ENCODE measurements around the gene MYMK. TPM values are rescaled to one million over a fixed set of nuclear protein-coding genes. Genes with fewer than 3 reads are reported as not detected.

Gene MYMK
- total and polyA plus RNA-seq, 2 of the 8 experiments (the other 6 are each of a cell fraction or from before 2014, with no cell fraction given), result not detected

- H3K18ac ChIP-seq (ENCODE audit: extremely low read depth, low read length), result no peak overlapping the region
- H3K4me2 ChIP-seq (ENCODE audit: insufficient read depth in 1 of 2, low read depth in 2 of 2, low read length in 2 of 2), result no peak overlapping the region
- no peak overlapping the region for H4K5ac ChIP-seq (ENCODE audit: insufficient read length, low read depth, low read length)
- TF ChIP-seq RBBP5 (IDR thresholded peaks at IDR 0.05; ENCODE audit: borderline replicate concordance, low read depth, low read length), result no peak
- no peak for TF ChIP-seq EP300 (IDR thresholded peaks at IDR 0.05; ENCODE audit: borderline replicate concordance in 1 of 2, low read depth in 2 of 2, low read length in 2 of 2)
- TF ChIP-seq RNF2 (IDR thresholded peaks at IDR 0.05; ENCODE audit: borderline replicate concordance, low read depth, low read length, missing control alignments, poor library complexity, severe bottlenecking), result no peak
- TF ChIP-seq, protein P1, sequence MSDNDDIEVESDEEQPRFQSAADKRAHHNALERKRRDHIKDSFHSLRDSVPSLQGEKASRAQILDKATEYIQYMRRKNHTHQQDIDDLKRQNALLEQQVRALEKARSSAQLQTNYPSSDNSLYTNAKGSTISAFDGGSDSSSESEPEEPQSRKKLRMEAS (IDR thresholded peaks at IDR 0.05), result no peak
- no peak for TF ChIP-seq CHD2 (IDR thresholded peaks at IDR 0.05; ENCODE audit: low read length)
- no peaks in the 10 kb centered on the region for H3K79me1 ChIP-seq (ENCODE audit: low read depth, low read length)
- no peaks in the 10 kb centered on the region for H3K79me2 ChIP-seq (ENCODE audit: control insufficient read depth in 1 of 2, insufficient read depth in 2 of 2, low read length in 2 of 2)
- no peak overlapping the region for H4K8ac ChIP-seq (ENCODE audit: extremely low read depth, insufficient read depth, low read length)
- no peaks in the 10 kb centered on the region for H4K20me1 ChIP-seq (replicated peaks in 1 of 2; ENCODE audit: control insufficient read depth in 1 of 2, insufficient read depth in 2 of 2, low read length in 2 of 2)
- WGBS, 2 experiments (ENCODE audit: extremely low coverage in 1 of 2, insufficient coverage in 1 of 2, insufficient read length in 1 of 2, insufficient replicate concordance in 2 of 2, low coverage in 1 of 2, low lambda C conversion rate in 2 of 2, missing lambda C conversion rate in 1 of 2), result 84% methylated on average over 19 of the region's 21 CpGs; no CpG with 5 or more reads in 1 of the 2 experiments
- no peak overlapping the region for H2BK15ac ChIP-seq (ENCODE audit: low read length)
- H2AK5ac ChIP-seq (ENCODE audit: low read depth, low read length), result no peak overlapping the region
- H4K91ac ChIP-seq (replicated peaks; ENCODE audit: insufficient read length, low read length), result no peak overlapping the region
- H3K56ac ChIP-seq (replicated peaks; ENCODE audit: insufficient read length, low read depth, low read length), result no peak overlapping the region
- H3K27me3 ChIP-seq (replicated peaks in 1 of 4; ENCODE audit: control insufficient read depth in 3 of 4, extremely low read depth in 1 of 4, insufficient read depth in 3 of 4, low read length in 3 of 4), result no peaks in the 10 kb centered on the region; a peak in 1 of 7 replicates
- H3K9me3 ChIP-seq (ENCODE audit: insufficient read depth in 2 of 2, low read depth in 1 of 2, low read length in 1 of 2), result no peaks in the 10 kb centered on the region
- no peaks in the 10 kb centered on the region for H3K23me2 ChIP-seq (ENCODE audit: low read depth, low read length)
- POLR2A ChIA-PET (ENCODE audit: partially characterized antibody), result interaction anchor here (0.6 to 0.9 kb wide), 2 partner anchors 134 to 173 kb away, joined by 3 to 4 read pairs; partner anchors contain the start of genes MED22 and RPL7A
- no peak for DNase-seq (ENCODE audit: low read depth in 1 of 2, low spot score in 2 of 2)
- H3K27ac ChIP-seq (ENCODE audit: low read depth, low read length), result no peak overlapping the region
- FAIRE-seq, result no peak
- H2AFZ ChIP-seq (ENCODE audit: low read length), result no peak overlapping the region
- H3K36me3 ChIP-seq (ENCODE audit: control insufficient read depth in 2 of 4, insufficient read depth in 4 of 4, low read length in 3 of 4), result no peaks in the 10 kb centered on the region
- H2BK12ac ChIP-seq (ENCODE audit: low read depth, low read length), result no peak overlapping the region
- H2BK120ac ChIP-seq (replicated peaks; ENCODE audit: low read depth, low read length), result no peak overlapping the region
- H2BK20ac ChIP-seq (ENCODE audit: low read length), result no peak overlapping the region
- CTCF ChIA-PET (ENCODE audit: partially characterized antibody), result interaction anchor here (0.6 to 2.1 kb wide), 5 partner anchors 10 to 112 kb away, joined by 3 to 7 read pairs (median 4); partner anchors contain the start of gene ADAMTSL2
- no peak overlapping the region for H2BK5ac ChIP-seq (ENCODE audit: low read depth, low read length)
- no peak overlapping the region for H3K23ac ChIP-seq (ENCODE audit: insufficient read length)
- H3K4ac ChIP-seq (replicated peaks; ENCODE audit: insufficient read length, low read depth, low read length), result no peak overlapping the region
- no peak overlapping the region for H3K4me3 ChIP-seq (ENCODE audit: extremely low read depth in 1 of 4, insufficient read depth in 2 of 4, low read depth in 3 of 4, low read length in 4 of 4)
- no peak overlapping the region for H3K14ac ChIP-seq (ENCODE audit: insufficient read length)
- H3K9ac ChIP-seq (replicated peaks in 1 of 4; ENCODE audit: extremely low read depth in 1 of 4, low read depth in 3 of 4, low read length in 3 of 4), result no peak overlapping the region
- peaks cover 2 to 5% (median 4%) of the 10 kb centered on the region in 4 experiments for H3K4me1 ChIP-seq (replicated peaks in 1 of 4; ENCODE audit: control insufficient read depth in 3 of 4, insufficient read depth in 4 of 4, low read length in 3 of 4)
These were observed 3.4 kb downstream of the MYMK start for GRCh38 chr9:133521122-133522072.
